ENCODE results near the gene FRMPD2.

The FRMPD2 gene, protein sequence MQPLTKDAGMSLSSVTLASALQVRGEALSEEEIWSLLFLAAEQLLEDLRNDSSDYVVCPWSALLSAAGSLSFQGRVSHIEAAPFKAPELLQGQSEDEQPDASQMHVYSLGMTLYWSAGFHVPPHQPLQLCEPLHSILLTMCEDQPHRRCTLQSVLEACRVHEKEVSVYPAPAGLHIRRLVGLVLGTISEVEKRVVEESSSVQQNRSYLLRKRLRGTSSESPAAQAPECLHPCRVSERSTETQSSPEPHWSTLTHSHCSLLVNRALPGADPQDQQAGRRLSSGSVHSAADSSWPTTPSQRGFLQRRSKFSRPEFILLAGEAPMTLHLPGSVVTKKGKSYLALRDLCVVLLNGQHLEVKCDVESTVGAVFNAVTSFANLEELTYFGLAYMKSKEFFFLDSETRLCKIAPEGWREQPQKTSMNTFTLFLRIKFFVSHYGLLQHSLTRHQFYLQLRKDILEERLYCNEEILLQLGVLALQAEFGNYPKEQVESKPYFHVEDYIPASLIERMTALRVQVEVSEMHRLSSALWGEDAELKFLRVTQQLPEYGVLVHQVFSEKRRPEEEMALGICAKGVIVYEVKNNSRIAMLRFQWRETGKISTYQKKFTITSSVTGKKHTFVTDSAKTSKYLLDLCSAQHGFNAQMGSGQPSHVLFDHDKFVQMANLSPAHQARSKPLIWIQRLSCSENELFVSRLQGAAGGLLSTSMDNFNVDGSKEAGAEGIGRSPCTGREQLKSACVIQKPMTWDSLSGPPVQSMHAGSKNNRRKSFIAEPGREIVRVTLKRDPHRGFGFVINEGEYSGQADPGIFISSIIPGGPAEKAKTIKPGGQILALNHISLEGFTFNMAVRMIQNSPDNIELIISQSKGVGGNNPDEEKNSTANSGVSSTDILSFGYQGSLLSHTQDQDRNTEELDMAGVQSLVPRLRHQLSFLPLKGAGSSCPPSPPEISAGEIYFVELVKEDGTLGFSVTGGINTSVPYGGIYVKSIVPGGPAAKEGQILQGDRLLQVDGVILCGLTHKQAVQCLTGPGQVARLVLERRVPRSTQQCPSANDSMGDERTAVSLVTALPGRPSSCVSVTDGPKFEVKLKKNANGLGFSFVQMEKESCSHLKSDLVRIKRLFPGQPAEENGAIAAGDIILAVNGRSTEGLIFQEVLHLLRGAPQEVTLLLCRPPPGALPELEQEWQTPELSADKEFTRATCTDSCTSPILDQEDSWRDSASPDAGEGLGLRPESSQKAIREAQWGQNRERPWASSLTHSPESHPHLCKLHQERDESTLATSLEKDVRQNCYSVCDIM (N-terminal part only)

DNA sequence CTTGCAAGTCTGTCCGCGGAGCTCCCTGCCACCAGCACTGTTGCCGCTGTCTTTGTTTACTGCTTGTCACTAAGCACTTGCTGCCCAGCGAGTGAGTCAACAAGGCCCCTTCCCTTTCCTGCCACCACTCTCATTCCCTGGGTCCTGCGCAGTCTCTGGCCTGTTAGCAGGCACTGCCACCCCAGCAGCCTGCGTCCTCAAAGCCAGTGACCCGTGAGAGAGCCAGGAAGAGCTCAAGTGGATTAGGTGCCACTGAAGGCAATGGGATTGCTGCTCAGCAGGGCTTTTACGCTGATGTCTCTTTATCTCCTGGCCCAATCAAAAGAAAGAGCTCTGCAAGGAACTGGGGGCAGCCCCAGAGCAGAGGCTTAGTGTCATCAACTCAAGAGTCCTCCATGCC is at the start of gene FRMPD2:
Gene FRMPD2, minus strand, starts transcription at position 61 of the 400 bp plus-strand sequence. CDS start 129 bp downstream, outside the sequence.
- DNase-seq = peak in 1 of 14 donors; percentile 67

DNA sequence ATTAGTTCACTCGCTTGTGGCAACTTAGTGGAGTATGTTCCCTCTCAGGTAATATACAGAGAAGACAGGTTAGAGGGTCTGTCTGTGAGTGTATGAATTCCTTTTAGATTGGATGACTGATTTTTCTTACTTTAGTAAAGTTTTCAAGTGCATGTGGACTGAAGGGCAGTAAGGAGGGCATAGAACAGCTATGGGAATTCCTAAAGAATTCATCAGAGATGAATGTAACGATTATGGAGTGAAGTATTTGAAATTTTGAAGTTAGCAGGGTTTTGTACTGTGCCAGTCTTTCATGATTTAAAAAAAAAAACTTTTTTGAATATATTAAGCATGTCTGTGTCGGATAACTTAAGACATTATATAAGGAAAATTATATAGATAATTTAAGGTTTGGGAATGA is 47.5 kb upstream of the FRMPD2 start:
- DNase-seq = no peak

DNA sequence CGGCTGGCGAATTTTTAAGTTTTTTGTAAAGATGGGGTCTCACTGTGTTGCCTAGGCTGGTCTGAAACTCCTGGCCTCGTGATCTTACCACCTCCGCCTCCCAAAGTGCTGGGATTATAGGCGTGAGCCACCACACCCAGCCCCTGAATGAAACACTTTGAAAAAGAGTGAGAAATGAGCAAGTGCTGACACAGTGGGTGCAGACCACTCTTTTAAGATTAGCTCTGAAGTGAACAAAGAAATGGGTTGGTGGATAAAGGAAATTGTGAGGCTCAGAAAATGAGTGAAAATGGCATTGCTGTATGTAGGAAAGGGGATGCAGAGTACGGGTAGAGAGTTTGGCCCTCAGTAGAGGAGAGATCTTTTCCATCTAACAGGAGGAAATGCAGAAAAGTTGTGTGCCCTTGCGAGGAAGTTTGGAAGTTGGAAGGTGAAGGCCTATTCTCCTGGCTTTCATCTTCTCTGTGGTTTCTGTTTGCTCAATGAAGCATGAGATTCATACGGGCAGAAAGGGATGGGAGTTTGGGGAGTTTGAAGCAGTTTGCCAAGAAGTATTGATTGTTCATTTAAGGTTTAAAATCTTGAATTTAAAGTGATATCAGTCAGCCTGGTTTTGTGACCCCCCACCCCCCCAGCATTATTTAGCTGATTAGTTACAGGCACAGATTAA is 43.0 kb upstream of the FRMPD2 start:
- DNase-seq = no peak

DNA sequence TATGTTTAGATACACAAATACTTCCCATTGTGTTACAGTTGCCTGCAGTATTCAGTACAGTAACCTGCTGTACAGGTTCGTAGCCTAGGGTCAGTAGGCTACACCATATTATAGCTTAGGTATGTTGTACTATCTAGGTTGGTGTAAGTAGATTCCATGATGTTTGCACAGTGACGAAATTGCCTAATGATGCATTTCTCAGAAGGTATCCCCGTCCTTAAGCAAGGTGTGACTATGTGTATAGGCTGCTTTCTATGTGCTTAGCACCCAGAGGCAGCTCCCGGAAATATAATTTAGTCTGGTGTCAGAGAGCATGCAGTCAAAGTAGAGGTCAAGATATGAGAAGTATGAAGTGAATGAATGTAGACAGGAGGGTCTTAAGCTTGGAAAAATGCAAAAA is 41.7 kb upstream of the FRMPD2 start:
- no peak for DNase-seq

DNA sequence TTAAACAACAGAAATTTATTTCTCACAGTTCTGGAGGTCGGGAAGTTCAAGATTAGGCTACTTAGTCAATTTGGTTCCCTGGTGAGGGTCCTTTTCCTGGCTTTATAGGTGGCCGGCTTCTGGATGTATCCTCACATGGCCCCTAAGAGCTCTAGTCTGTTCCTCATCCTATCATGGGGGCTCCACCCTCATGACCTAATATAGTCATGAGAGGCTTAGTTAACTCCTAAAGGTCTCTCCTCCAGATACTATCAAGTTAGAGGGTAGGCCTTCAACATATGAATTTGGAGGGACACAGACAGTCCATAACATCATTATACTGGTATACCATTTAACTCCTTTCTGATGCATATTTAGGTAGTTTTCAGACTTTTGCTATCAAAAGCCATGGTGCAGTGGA is 39.6 kb upstream of the FRMPD2 start:
- no peak for DNase-seq

DNA sequence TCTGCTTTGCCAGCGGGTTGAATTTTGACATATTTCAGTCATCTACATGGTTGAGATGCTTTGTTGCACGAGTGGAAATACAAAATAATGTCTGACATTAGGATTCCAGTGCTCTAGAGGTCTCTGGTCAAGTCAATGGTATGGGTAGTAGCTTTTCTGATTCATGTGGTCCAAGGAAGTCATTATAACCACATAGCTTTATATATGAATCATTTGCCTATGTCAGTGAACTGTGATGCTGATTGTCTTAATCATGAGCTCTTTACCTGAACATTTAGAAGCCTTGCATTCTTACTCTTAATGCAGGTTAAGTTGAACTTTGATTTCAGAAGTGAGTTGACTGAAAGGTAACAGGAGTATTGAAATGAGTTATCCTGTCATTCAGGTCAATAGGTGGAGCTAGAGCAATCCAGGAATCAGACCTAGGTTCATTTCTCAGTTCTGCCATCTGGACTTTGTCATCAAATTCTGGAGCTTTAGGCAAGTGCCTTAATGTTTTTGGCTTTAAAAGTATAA is 35.3 kb upstream of the FRMPD2 start:
- peak in 1 of 14 donors; percentile 1 for DNase-seq

DNA sequence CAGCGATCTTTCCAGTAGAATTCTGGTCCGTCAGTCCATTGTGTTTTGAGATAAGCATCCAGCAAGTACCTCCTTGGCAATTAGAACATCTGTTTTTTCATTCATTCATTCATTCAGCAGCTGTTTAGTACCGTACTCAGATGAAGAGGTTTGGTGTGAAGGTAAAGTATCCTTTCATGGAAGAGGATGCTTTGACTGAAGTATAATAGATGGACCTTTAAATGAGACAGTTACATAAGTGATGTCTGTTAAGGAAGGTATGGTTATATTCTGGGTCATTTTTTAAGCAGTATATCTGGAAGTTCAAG is 33.2 kb upstream of the FRMPD2 start:
- DNase-seq = no peak

DNA sequence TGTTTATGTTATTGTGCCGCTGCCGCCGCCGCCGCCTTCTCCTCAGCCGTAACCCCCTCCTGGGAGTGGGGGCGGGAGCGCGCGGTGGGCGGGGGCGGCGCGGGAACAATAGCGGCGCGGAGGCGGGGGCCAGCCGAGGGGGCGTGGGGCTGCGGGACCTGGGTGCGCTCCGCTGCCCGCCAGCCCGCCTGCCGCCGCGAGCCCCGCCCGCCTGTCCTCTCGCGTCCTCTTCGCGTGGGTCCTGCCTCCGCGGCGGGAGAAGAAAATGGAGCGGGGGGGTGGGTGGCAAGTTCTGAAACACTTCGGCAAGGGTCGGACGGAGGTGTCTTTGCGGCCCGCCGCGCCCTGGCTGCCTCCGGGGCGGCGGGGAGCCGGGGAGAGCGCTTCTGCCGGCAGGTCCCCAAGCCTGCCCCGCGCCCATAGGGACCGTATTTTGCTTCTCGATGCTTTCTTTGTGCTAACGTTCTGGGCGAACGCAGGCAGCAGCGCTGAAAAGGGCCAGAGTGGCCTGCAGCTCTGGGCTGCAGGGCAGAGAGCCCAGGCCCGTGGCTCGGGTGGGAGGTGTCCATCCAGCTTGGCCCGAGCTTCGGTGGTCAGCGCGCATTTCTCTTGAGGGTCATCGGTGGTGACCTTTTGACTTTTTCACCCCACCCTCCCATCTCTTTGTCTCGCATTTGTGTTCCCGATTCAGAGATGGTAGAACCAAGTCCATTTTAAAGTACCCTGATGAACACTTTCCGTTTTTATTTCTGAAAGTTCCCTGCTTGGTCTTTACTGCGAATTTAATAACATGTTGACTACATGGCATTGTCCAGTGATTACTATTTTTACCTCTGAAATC is 32.6 kb upstream of the FRMPD2 start:
- peak in 5 of 14 donors; percentile 34 to 86 (median 69) for DNase-seq

DNA sequence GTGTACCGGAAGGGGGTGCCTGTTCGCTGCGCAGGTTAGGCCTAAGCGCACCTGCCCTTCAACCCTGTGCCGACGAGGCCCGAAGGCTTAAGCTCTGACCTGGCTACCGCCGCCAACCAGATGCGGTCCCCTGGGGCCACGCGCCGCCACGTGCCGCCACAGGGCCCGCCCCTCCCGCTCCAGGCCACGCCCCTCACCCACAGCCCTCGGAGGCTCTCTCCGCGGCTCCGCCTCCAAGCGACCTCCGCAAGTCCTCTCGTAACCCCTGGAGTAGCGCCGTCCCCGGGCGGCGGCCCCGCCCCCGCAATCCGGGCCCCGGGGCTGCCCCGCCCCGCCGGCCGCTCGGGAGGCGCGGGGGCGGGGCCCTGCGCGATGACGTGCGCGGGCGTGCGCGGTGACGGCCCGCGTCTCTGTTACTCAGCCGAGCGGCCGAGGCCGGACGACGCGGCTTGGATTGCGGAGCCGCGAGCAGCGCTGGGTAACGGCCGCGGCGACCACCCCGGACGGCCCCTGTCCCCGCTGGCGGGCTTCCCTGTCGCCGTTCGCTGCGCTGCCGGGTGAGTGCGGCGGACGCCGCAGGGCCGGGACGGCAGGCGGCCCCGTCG is 31.9 kb upstream of the FRMPD2 start, which contains the start of gene MAPK8:
Gene MAPK8, plus strand, starts transcription at position 413 of the 605 bp plus-strand sequence. CDS start 94,984 bp downstream, outside the sequence.
- DNase-seq = peak; percentile 27 to 91 (median 79)

DNA sequence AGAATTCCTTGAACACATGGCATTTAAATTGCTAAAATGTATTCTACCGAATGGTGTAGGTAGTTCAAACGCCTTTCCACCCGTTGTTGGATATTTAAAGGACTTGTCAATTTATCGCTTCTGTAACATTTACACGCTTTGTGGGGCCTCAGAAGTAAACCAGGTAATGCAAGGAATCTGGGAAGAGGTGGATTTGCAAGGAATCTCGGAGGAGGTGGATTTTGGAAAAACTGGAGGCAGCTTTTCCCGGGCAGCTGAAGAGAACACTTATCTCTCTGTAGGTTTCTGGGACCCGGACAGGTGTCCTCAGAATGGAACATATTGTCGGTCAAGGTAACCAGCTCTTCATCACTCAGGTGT is 31.4 kb upstream of the FRMPD2 start:
- no peak for DNase-seq

DNA sequence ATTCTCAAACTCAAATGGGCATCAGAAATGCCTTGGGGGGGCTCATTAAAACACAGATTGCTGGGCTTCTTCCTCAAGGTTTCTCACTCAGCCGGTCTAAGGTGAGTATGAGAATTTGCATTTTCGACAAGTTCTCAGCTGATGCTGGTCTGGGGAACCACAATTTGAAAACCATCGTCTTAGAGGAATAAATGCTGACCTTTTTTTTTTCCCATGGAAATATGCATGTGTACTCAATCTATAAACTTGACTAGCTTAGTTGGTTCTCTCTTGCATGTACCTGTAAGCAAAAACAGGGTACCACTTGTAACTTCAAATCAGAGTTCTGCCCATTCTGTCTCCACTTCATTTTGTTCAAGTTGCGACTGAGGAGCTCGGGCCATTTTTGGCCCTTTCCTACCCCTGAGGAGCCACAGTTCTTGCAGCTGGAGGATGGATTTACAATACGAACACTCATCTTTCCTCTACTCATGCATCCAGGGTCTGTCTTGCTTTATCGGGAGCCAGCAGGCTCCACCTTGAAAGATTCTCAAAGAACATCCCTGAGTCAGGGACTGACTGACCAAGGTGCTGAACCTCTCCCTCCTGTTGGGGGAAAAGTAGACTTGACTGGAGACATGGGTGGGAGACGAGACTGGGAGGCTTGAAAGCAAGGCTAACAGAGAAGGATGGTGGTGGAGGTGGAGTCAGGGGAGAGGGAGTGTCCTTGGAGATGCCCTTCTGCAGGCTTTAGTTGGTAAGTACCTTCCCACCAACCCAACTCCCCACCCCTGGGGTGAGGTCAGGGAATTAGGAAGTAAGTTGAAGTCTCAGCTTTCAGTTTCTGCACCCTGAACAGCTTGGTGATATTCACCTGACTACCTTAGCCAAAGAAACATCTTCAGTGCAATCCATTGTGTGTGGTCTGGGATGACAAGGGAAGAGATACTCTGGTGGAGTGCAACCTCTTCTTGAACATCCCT is 28.3 kb upstream of the FRMPD2 start:
- DNase-seq = no peak

DNA sequence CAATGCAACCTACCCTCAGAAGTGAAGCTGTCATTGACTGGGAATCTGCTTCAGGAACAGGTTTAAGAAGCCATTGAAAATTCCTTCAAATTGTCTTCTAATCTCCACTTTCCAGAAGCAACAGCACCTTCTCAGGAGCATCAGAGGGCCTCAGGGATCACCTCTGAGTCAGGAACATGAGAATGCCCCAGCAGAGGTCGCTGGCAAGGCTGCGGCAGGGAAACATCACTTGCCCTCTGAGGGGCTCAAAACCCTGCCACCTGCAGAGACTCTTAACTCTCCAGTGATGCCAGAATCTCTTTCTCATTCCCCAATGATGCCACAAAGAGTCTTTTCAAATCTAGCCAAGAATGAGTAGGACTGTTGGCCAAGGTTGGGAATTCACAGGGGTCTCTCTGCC is 26.1 kb upstream of the FRMPD2 start:
- no peak for DNase-seq

DNA sequence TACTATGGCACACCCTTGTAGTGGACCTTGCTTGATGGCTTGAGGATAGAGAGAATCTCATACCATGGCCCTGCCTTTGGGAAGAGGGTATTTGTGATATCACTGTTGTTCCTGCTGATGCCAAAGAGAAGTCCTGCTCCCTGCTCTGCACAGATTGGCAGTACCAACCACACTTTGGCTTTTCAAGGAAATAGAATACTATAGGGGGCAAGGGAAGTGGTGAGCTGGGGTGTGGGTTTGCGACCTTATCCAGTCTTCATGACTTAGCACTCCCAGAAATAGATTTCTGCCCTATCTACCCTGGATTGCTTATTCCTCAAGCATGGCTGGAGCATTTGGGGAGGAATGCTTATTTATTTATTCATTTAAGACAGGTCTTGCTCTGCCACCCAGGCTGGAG is 25.2 kb upstream of the FRMPD2 start:
- DNase-seq = no peak

DNA sequence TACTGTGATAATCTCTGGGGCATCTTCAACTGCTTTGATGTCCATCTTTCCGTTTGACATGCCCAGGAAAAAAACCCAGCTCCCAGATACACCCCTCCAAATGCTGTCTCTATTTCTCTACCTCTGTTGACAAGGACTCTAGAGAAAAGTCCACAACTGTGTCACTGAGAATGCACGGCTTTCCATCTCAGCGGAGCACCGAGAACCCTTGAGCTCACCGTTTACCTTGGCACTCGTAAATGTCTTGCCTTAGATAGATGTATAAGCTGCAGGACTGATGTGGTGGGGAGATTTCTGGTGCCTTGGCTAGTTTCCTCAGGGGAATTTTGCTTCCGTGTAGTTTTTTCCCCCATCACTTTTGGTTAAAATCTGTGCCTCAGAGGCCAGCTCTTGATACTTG is 24.6 kb upstream of the FRMPD2 start:
- DNase-seq = no peak

DNA sequence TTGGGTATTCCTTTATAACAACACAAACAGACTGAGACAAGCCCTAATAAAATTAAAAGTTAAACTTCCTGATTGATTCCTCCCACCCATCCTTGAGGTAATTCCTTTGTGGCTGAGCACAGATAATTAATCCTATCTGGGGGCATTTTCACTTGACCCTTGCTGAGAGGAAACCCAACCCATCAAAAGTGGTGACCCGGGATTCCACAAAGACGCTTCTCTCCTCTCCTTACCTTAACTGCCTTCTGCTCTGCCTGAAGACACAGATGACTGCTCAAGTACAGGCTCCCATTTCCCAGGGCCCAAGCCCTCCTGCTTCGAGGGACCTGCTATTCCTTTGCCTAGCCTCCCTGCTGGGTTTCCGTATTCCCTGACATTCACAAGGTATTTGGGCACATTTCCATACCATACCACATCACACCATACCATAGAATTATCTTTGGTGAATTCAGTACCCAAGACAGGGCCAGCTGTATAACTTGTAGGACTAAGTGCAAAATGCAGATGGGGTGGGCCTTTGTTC is 22.1 kb upstream of the FRMPD2 start:
- no peak for DNase-seq

DNA sequence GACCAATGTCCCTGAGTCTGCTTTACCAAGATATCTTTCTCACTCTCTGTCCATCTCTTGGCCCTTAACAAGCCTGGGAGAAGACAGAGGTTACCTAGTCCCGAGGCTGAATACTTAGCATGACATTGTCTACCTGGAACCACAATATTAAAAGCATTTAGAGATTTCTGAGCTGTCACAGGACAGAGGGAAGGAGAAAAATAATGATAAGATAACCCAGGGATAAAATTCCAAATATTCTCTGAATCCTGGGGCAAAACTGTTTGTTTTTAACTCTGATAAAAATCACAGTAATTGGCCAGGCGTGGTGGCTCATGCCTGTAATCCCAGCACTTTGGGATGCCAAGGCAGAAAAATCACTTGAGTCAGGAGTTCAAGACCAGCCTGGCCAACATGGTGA is 19.9 kb upstream of the FRMPD2 start:
- no peak for DNase-seq

DNA sequence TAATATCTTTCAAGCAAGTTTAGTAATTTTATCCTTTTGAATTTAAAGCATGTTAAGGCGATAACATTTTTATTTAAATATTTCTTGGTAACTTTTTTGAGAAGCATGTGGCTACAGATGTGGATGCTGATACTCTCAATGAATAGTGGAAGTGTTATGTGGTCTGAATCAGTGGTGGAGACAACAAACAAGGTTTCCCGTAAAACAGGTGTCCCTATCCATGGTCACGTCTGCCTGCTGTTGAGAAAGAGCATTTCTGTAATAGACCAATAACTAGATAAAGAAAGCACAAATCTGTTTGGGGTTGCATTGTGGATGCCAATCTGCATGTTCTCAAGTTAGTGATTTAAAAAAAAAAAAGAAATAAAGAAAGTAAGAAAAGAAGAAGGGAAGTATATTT is 18.1 kb upstream of the FRMPD2 start:
- DNase-seq = no peak

DNA sequence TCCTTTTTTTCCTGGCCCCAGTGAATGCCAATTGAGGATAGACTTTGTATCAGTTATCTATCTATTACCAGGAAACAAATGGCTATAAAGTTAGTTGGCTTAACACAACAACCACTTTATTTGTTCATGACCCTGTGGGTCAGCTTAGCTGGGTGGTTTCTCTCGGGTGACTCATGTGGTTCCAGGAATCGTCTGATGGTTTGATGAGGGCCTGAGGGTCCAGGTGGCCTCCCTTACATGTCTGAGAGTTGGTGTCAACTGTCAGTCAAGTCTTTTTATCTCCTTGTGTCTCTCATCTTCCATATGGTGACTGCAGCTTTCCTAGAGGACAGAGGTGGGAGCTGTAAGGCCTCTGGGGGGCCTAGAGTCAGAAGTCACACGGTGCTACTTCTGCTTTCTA is 16.7 kb upstream of the FRMPD2 start:
- no peak for DNase-seq

DNA sequence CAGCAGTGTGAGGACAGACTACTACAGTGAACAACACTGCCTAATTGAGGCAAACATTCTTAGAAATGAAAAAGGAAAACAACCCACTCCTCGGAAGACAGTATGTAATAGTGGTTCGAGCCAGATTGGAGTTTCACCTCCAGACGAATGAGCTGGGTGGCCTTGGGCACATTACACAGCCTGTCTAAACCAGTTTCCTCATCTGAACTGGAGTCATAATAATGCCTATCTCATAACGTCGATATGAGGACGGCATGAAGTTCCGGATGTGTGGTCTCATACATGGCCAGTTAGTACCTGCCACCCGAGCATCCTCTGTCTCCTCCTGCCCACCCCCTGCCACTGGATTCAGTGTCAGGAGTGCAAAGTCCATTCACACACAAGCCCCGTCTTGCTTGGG is 15.8 kb upstream of the FRMPD2 start:
- DNase-seq = no peak
